Loucy (cell line): Measurements from ENCODE around the gene SPEM1.

Experiments
- CTCF ChIP-seq: fragments of 200-600 bp; sonication (generic); conservative IDR thresholded peaks from 2 replicates; pipeline ENCODE4 v1.5.1; 2014; ENCODE audit warnings: mild to moderate bottlenecking, antibody characterized with exemption, low read length
- EZH2phosphoT487 ChIP-seq: fragments of 200-600 bp; IDR thresholded peaks from 2 replicates; pipeline ENCODE4 v1.6.1; 2018; ENCODE audit warnings: antibody characterized with exemption, mild to moderate bottlenecking, moderate library complexity, borderline replicate concordance

- TF ChIP-seq CTCF, result no peak
- no peak for TF ChIP-seq EZH2phosphoT487
Observed at GRCh38 chr17:7383371-7383741, 36.8 kb upstream of the SPEM1 start.
